ENCODE measurements around the gene SNAPC3.

DNA sequence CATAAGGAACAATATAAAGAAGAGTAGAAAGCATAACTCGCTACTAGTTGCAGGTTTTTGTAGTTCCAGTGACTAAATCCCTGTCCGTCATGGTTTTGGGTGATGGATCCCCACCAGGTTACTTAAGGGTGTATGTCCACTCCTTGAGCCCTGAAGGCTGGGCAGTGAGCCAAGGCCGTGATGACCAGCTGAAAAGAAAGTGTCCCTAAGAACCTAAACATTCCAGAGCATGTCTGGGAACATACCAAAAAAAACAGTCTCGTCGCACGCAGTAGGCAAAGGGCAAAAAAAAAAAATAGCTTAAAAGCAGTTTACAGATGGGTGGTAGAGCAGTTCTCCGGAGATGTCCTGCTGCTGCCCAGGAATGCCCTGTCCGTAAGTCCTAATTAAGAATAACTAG lies 21.4 kb upstream of the SNAPC3 start:
- TF ChIP-seq POLR2AphosphoS5 (IDR thresholded peaks at IDR 0.05; ENCODE audit: low read depth, low read length) (no peak), EZH2 (IDR thresholded peaks at IDR 0.05) (no peak), SRF (IDR thresholded peaks at IDR 0.05; ENCODE audit: low read depth) (no peak), CTCF (IDR thresholded peaks at IDR 0.05 in 2 of 3, conservative IDR thresholded peaks at IDR 0.05 in 1 of 3; ENCODE audit: borderline replicate concordance in 1 of 3, insufficient read depth in 1 of 3, low read depth in 2 of 3, low read length in 2 of 3) (no peak), POLR2A (IDR thresholded peaks at IDR 0.05; ENCODE audit: borderline replicate concordance, extremely low read depth, insufficient read depth, insufficient read length) (no peak), CEBPB (IDR thresholded peaks at IDR 0.05; ENCODE audit: low read depth) (no peak), JUND (IDR thresholded peaks at IDR 0.05) (no peak)
